Measurements from ENCODE around the gene NMNAT1. TPM values are rescaled to one million over a fixed set of nuclear protein-coding genes. Genes with fewer than 3 reads are reported as not detected.
A peak's percentile ranks its signal among the peaks of the same experiment; 100 is the strongest.
"Not testable (repeated sequence)": the region's sequence is repeated elsewhere in the genome, so short reads cannot be mapped to it uniquely, and the experiment has no call there.

NMNAT1 gene
- total RNA-seq, 1 donor from 2014 or later, result 16.7 TPM

DNA sequence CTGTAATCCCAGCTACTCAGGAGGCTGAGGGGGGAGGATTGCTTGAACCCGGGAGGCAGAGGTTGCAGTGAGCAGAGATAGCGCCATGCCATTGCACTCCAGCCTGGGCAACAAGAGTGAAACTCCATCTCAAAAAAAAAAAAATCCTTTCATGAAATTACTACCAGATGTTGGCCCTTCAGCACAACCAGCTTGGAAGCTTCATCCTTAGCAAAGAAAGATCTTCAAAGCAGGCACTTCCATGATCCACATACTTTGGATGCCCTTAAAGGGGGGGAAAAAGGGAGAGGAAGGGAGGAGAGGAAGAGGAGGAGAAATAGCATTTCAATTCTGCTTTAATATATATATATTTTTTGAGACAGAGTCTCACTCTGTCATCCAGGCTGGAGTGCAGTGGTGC is 77.4 kb downstream of the NMNAT1 start:
- DNase-seq, result not testable (repeated sequence)

DNA sequence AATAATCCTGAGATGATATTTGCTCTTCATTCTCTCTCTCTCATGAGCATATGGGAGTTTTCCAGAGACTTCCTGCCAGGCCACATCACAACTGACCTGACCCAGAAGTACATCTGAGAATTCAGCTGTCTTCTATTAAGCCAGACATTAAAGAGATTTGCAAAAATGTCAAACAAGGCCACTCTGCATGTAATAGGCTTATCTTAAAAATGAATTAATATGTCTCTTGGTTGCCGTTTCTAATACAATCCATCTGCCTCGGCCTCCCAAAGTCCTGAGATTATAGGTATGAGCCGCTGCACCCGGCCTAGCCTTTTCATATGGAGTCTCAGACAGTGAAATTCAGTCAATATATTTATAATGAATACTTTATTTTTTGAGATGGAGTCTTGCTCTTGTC is 78.7 kb downstream of the NMNAT1 start:
- not testable (repeated sequence) for DNase-seq

DNA sequence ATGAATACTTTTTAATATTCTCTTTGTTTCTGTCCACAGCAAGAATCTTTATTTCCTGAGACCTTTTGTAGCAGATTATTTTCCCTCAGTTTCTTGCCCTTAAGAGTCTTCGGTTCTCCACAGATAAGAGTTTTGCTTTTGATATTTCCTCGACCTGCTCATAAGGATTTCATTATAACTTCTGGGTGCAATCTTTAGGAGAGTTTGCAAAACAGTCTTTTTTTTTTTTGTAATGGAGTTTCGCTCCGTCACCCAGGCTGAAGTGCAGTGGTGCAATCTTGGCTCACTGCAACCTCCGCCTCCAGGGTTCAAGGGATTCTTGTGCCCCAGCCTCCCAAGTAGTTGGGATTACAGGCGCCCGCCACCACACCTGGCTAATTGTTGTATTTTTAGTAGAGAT is 79.4 kb downstream of the NMNAT1 start:
- no peak for DNase-seq

DNA sequence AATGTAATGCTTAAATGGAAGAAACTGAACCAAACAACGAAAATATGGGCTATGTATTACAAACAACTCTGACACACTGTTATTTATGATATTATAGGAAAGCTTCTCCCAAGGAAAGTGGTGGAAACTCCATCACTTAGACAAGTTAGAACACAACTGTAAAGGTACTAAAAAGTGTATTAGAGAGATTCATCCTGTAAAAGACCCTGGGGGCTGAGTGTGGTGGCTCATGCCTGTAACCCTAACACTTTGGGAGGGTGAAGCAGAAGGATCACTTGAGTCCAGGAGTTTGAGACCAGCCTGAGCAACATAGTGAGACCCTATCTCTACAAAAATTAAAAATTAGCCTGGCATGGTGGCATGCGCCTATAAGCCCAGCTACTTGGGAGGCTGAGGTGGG is 82.1 kb downstream of the NMNAT1 start:
- no peak for DNase-seq

- DNase-seq, result no peak
These were observed 83.8 kb downstream of the NMNAT1 start for GRCh38 chr1:10027027-10027426.

DNA sequence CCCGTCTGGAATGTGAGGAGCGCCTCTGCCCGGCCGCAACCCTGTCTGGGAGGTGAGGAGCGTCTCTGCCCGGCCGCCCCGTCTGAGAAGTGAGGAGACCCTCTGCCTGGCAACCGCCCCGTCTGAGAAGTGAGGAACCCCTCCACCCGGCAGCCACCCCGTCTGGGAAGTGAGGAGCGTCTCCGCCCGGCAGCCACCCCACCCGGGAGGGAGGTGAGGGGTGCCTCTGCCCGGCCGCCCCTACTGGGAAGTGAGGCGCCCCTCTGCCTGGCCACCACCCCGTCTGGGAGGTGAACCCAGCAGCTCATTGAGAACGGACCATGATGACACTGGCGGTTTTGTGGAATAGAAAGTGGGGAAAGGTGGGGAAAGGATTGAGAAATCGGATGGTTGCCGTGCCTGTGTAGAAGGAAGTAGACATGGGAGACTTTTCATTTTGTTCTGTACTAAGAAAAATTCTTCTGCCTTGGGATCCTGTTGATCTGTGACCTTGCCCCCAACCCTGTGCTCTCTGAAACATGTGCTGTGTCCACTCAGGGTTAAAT is 85.8 kb downstream of the NMNAT1 start:
- DNase-seq, result not testable (repeated sequence)

GRCh38 chr1:10031461-10031860 is 88.2 kb downstream of the NMNAT1 start:
- DNase-seq, result peak; percentile 10

DNA sequence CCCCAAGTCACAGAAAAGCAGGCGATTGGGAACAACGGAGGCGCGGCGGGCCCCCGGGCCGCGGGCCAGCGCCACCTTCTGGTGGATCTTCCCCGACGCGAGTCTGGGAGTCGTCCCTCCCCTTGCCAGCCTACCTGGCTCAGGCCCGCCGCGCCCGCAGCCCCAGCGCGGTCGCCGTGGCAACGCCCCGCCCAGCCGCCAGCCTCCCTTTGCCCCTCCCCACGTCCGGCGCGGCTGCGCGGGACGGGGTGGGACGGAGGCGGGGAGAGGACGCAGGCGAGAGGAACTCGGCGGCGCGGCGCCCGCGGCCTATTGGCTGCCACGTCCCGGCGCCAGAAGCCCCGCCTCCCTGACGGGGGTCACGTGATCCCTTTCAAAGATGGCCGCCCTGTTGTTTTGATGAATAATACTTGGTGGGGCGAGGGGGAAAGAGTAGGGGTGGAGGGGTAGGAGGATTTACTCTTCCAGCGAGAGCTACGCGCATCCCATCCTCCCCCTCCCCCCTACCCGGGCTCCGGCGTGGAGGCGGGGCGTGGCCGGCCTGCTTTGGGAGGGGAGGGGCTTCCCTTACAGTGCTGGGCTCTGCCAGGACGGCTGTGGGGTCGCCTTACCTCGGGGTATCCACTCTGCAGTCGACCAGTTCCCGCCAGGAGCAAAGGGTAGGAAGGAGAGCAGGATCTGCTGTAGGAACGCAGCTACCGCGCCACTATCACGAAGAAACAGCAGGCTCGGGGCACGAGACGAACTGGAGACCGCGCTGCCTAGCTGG is 89.5 kb downstream of the NMNAT1 start, which contains the start of gene UBE4B:
Gene UBE4B (plus strand): TSS at position 369 of the 769 bp plus-strand sequence. CDS start 713 bp downstream, outside the sequence.
- DNase-seq, result peak; percentile 99

- DNase-seq, result peak; percentile 67
These were observed 90.1 kb downstream of the NMNAT1 start for GRCh38 chr1:10033359-10033845.

Other genes with a start within 250 kb of the NMNAT1 start
- 72.0 and 110 TPM in 2 replicates for gene CLSTN1, start 119.5 kb upstream of the NMNAT1 start, total RNA-seq
- 57.5 and 90.9 TPM in 2 replicates for gene CTNNBIP1, start 33.2 kb upstream of the NMNAT1 start, total RNA-seq
- gene LZIC, start 84 bp upstream of the NMNAT1 start, total RNA-seq, result 29.1 and 31.0 TPM in 2 replicates
- gene RBP7, start 53.8 kb downstream of the NMNAT1 start, total RNA-seq, result 0.28 and 0.34 TPM in 2 replicates
- gene UBE4B, start 89.5 kb downstream of the NMNAT1 start, total RNA-seq, result 23.0 and 44.9 TPM in 2 replicates

Data from dermis blood vessel endothelial cell (primary cell).